HEK293 (cell line): ENCODE measurements around the gene ZNF764.

Source experiments
- GLIS2 ChIP-seq: fragments of 450-650 bp; formaldehyde crosslinking; IDR thresholded peaks from 2 replicates; pipeline ENCODE4 v1.5.1; 2016; ENCODE audit warnings: missing biosample characterization, missing genetic modification characterization
- IKZF3 ChIP-seq: fragments of 450-650 bp; IDR thresholded peaks from 2 replicates; pipeline ENCODE4 v1.5.0; 2018; ENCODE audit warnings: missing biosample characterization, mild to moderate bottlenecking, missing genetic modification characterization, moderate library complexity
- KLF10 ChIP-seq: fragments of 450-650 bp; IDR thresholded peaks from 2 replicates; pipeline ENCODE4 v1.5.1; 2018; ENCODE audit warnings: missing biosample characterization, mild to moderate bottlenecking, missing genetic modification characterization
- KLF7 ChIP-seq: fragments of 450-650 bp; formaldehyde crosslinking; IDR thresholded peaks from 2 replicates; pipeline ENCODE4 v1.5.1; 2016; ENCODE audit warnings: missing biosample characterization, missing genetic modification characterization, borderline replicate concordance
- SCRT2 ChIP-seq: fragments of 450-650 bp; formaldehyde crosslinking; IDR thresholded peaks from 2 replicates; pipeline ENCODE4 v1.5.1; 2016; ENCODE audit warnings: missing biosample characterization, missing genetic modification characterization
- SP7 ChIP-seq: fragments of 450-650 bp; formaldehyde crosslinking; IDR thresholded peaks from 2 replicates; pipeline ENCODE4 v1.5.1; 2016; ENCODE audit warnings: missing biosample characterization, missing genetic modification characterization
- YY1 ChIP-seq: fragments of 450-650 bp; formaldehyde crosslinking; IDR thresholded peaks from 2 replicates; pipeline ENCODE4 v1.5.1; 2018; ENCODE audit warnings: missing biosample characterization, missing genetic modification characterization
- ZBTB17 ChIP-seq: fragments of 450-650 bp; formaldehyde crosslinking; IDR thresholded peaks from 2 replicates; pipeline ENCODE4 v1.5.1; 2016; ENCODE audit warnings: missing biosample characterization, missing genetic modification characterization
- ZBTB7A ChIP-seq: fragments of 450-650 bp; formaldehyde crosslinking; IDR thresholded peaks from 2 replicates; pipeline ENCODE4 v1.5.1; 2016; ENCODE audit warnings: low read depth, missing biosample characterization, missing genetic modification characterization
- ZNF138 ChIP-seq: fragments of 450-650 bp; formaldehyde crosslinking; IDR thresholded peaks from 2 replicates; pipeline ENCODE4 v1.5.1; 2016; ENCODE audit warnings: missing biosample characterization, missing genetic modification characterization, borderline replicate concordance
- ZNF157 ChIP-seq: fragments of 450-650 bp; formaldehyde crosslinking; IDR thresholded peaks from 2 replicates; pipeline ENCODE4 v1.5.1; 2016; ENCODE audit warnings: missing biosample characterization, missing genetic modification characterization
- ZNF174 ChIP-seq: fragments of 450-650 bp; formaldehyde crosslinking; IDR thresholded peaks from 2 replicates; pipeline ENCODE4 v1.5.0; 2017; ENCODE audit warnings: missing biosample characterization, mild to moderate bottlenecking, missing genetic modification characterization
- ZNF211 ChIP-seq: fragments of 450-650 bp; formaldehyde crosslinking; IDR thresholded peaks from 2 replicates; pipeline ENCODE4 v1.5.1; 2016; ENCODE audit warnings: low read depth, missing biosample characterization, missing genetic modification characterization
- ZNF23 ChIP-seq: fragments of 450-650 bp; formaldehyde crosslinking; IDR thresholded peaks from 2 replicates; pipeline ENCODE4 v1.5.1; 2016; ENCODE audit warnings: missing biosample characterization, missing genetic modification characterization, borderline replicate concordance
- ZNF37A ChIP-seq: fragments of 450-650 bp; IDR thresholded peaks from 2 replicates; pipeline ENCODE4 v1.5.1; 2018; ENCODE audit warnings: missing biosample characterization, missing genetic modification characterization
- ZNF48 ChIP-seq: fragments of 450-650 bp; formaldehyde crosslinking; IDR thresholded peaks from 2 replicates; pipeline ENCODE4 v1.5.1; 2016; ENCODE audit warnings: missing biosample characterization, missing genetic modification characterization
- ZNF544 ChIP-seq: fragments of 450-650 bp; formaldehyde crosslinking; IDR thresholded peaks from 2 replicates; pipeline ENCODE4 v1.5.0; 2017; ENCODE audit warnings: missing biosample characterization, missing genetic modification characterization
- ZNF558 ChIP-seq: fragments of 450-650 bp; formaldehyde crosslinking; IDR thresholded peaks from 2 replicates; pipeline ENCODE4 v1.5.1; 2016; ENCODE audit warnings: missing biosample characterization, missing genetic modification characterization
- ZNF626 ChIP-seq: fragments of 450-650 bp; sonication (Bioruptor Pico); formaldehyde crosslinking; IDR thresholded peaks from 2 replicates; pipeline ENCODE4 v1.5.1; 2018; ENCODE audit warnings: missing biosample characterization, missing genetic modification characterization, inconsistent platforms
- ZNF629 ChIP-seq: fragments of 450-650 bp; formaldehyde crosslinking; IDR thresholded peaks from 2 replicates; pipeline ENCODE4 v1.5.1; 2017; ENCODE audit warnings: missing biosample characterization, missing genetic modification characterization
- ZNF701 ChIP-seq: fragments of 450-650 bp; formaldehyde crosslinking; IDR thresholded peaks from 2 replicates; pipeline ENCODE4 v1.5.1; 2016; ENCODE audit warnings: missing biosample characterization, missing genetic modification characterization
- ZNF707 ChIP-seq: fragments of 450-650 bp; formaldehyde crosslinking; IDR thresholded peaks from 2 replicates; pipeline ENCODE4 v1.5.1; 2016; ENCODE audit warnings: missing biosample characterization, missing genetic modification characterization
- ZNF791 ChIP-seq: fragments of 450-650 bp; formaldehyde crosslinking; IDR thresholded peaks from 2 replicates; pipeline ENCODE4 v1.5.1; 2016; ENCODE audit warnings: missing biosample characterization, missing genetic modification characterization
- ZNF843 ChIP-seq: fragments of 450-650 bp; formaldehyde crosslinking; IDR thresholded peaks from 2 replicates; pipeline ENCODE4 v1.5.1; 2016; ENCODE audit warnings: missing biosample characterization, missing genetic modification characterization
- TF ChIP-seq, protein P1 (sequence below): fragments of 450-650 bp; formaldehyde crosslinking; IDR thresholded peaks from 2 replicates; pipeline ENCODE4 v1.5.1; 2016; ENCODE audit warnings: missing biosample characterization, missing genetic modification characterization
- TF ChIP-seq, protein P2 (sequence below): fragments of 450-650 bp; formaldehyde crosslinking; IDR thresholded peaks from 2 replicates; pipeline ENCODE4 v1.5.1; 2017; ENCODE audit warnings: missing biosample characterization, missing genetic modification characterization
- TF ChIP-seq, protein P3 (sequence below): fragments of 450-650 bp; formaldehyde crosslinking; IDR thresholded peaks from 2 replicates; pipeline ENCODE4 v1.5.1; 2016; ENCODE audit warnings: missing biosample characterization, missing genetic modification characterization, borderline replicate concordance
- TF ChIP-seq, protein P4 (sequence below): fragments of 450-650 bp; formaldehyde crosslinking; IDR thresholded peaks from 2 replicates; pipeline ENCODE4 v1.5.1; 2017; ENCODE audit warnings: missing biosample characterization, missing genetic modification characterization

Gene ZNF764

DNA sequence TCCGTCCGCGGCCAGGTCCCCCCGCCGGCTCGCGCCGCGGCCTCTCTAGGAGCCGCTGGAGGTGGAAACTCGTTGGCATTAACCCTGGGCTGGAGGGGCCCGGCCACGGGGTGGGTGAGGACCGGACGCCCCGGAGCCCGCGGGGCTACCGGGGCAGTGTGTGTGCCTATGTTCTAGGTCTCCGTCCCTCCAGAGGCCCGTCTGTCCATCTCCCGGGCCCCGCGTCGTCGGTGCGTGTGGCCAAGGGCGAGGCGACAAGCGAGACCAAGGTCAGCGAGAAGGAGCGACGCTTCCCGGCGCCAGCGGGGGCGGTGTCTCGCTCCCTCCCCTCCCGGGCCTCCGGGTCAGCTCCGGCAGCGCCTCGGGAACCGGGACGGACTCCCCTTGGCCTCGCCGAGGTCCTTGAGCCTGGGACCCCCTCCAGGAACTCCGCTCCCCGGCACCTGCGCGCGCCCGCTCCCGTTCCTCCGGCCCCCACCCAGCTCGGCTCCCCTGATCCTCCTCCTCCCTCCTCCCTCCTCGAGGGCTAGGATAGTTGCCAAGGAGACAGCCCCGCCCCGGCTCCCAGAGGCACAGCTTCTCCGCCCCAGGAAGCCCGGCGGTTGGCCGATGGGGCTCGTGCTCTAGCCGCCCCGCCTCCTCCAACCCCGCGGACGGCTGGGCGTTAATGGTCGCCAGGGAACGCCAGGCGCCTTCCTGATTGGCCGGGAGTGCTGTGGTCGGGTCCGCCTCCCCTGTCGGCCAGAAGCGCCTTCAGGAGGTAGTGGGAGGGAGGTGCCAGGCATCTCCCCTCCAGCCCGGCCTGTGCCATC is 31.1 kb downstream of the ZNF764 start (continued):
- TF ChIP-seq, protein P1, sequence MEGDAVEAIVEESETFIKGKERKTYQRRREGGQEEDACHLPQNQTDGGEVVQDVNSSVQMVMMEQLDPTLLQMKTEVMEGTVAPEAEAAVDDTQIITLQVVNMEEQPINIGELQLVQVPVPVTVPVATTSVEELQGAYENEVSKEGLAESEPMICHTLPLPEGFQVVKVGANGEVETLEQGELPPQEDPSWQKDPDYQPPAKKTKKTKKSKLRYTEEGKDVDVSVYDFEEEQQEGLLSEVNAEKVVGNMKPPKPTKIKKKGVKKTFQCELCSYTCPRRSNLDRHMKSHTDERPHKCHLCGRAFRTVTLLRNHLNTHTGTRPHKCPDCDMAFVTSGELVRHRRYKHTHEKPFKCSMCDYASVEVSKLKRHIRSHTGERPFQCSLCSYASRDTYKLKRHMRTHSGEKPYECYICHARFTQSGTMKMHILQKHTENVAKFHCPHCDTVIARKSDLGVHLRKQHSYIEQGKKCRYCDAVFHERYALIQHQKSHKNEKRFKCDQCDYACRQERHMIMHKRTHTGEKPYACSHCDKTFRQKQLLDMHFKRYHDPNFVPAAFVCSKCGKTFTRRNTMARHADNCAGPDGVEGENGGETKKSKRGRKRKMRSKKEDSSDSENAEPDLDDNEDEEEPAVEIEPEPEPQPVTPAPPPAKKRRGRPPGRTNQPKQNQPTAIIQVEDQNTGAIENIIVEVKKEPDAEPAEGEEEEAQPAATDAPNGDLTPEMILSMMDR: peak; percentile 98
- peak; percentile 94 for TF ChIP-seq GLIS2 (tag by site-specific recombination)
- no peak for TF ChIP-seq ZNF48 (tag by site-specific recombination)
- TF ChIP-seq IKZF3 (tag by site-specific recombination): peak; percentile 88
- TF ChIP-seq ZBTB7A (tag by site-specific recombination): peak; percentile 98
- TF ChIP-seq ZNF558 (tag by site-specific recombination): no peak
- no peak for TF ChIP-seq ZNF626 (tag by site-specific recombination)
- TF ChIP-seq ZNF174 (tag by site-specific recombination): no peak
- TF ChIP-seq ZNF843: peak; percentile 78
- no peak for TF ChIP-seq ZNF701 (tag by site-specific recombination)
- TF ChIP-seq ZNF211 (tag by site-specific recombination): no peak
- TF ChIP-seq YY1 (tag by site-specific recombination): peak; percentile 70
- TF ChIP-seq, protein P2, sequence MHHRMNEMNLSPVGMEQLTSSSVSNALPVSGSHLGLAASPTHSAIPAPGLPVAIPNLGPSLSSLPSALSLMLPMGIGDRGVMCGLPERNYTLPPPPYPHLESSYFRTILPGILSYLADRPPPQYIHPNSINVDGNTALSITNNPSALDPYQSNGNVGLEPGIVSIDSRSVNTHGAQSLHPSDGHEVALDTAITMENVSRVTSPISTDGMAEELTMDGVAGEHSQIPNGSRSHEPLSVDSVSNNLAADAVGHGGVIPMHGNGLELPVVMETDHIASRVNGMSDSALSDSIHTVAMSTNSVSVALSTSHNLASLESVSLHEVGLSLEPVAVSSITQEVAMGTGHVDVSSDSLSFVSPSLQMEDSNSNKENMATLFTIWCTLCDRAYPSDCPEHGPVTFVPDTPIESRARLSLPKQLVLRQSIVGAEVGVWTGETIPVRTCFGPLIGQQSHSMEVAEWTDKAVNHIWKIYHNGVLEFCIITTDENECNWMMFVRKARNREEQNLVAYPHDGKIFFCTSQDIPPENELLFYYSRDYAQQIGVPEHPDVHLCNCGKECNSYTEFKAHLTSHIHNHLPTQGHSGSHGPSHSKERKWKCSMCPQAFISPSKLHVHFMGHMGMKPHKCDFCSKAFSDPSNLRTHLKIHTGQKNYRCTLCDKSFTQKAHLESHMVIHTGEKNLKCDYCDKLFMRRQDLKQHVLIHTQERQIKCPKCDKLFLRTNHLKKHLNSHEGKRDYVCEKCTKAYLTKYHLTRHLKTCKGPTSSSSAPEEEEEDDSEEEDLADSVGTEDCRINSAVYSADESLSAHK (tag by site-specific recombination): peak; percentile 55
- TF ChIP-seq, protein P3, sequence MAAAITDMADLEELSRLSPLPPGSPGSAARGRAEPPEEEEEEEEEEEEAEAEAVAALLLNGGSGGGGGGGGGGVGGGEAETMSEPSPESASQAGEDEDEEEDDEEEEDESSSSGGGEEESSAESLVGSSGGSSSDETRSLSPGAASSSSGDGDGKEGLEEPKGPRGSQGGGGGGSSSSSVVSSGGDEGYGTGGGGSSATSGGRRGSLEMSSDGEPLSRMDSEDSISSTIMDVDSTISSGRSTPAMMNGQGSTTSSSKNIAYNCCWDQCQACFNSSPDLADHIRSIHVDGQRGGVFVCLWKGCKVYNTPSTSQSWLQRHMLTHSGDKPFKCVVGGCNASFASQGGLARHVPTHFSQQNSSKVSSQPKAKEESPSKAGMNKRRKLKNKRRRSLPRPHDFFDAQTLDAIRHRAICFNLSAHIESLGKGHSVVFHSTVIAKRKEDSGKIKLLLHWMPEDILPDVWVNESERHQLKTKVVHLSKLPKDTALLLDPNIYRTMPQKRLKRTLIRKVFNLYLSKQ: no peak
- TF ChIP-seq ZBTB17 (tag by site-specific recombination): peak; percentile 92; the same call in 1 of the 2 replicates
- no peak for TF ChIP-seq ZNF791 (tag by site-specific recombination)
- TF ChIP-seq SCRT2 (tag by site-specific recombination): no peak
- TF ChIP-seq ZNF544: no peak
- TF ChIP-seq SP7 (tag by site-specific recombination): peak; percentile 87
- no peak for TF ChIP-seq ZNF138 (tag by site-specific recombination)
- peak; percentile 66 for TF ChIP-seq ZNF629
- TF ChIP-seq, protein P4, sequence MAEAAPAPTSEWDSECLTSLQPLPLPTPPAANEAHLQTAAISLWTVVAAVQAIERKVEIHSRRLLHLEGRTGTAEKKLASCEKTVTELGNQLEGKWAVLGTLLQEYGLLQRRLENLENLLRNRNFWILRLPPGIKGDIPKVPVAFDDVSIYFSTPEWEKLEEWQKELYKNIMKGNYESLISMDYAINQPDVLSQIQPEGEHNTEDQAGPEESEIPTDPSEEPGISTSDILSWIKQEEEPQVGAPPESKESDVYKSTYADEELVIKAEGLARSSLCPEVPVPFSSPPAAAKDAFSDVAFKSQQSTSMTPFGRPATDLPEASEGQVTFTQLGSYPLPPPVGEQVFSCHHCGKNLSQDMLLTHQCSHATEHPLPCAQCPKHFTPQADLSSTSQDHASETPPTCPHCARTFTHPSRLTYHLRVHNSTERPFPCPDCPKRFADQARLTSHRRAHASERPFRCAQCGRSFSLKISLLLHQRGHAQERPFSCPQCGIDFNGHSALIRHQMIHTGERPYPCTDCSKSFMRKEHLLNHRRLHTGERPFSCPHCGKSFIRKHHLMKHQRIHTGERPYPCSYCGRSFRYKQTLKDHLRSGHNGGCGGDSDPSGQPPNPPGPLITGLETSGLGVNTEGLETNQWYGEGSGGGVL (tag by site-specific recombination): peak; percentile 89
- no peak for TF ChIP-seq ZNF37A (tag by site-specific recombination)
- TF ChIP-seq ZNF707: no peak
- TF ChIP-seq ZNF23 (tag by site-specific recombination): no peak
- TF ChIP-seq KLF7: peak; percentile 76; the same call in 1 of the 2 replicates
- TF ChIP-seq ZNF157: no peak
- TF ChIP-seq KLF10 (tag by site-specific recombination): peak; percentile 76
